GM18909 (cell line): ENCODE data around the gene SYT15.
"Not testable (repeated sequence)": the region's sequence is repeated elsewhere in the genome, so short reads cannot be mapped to it uniquely, and the experiment has no call there.

ENCODE experiments used
- ATAC-seq: cut with Tn5 transposase; IDR thresholded peaks from one replicate; pipeline ENCODE4 v1.9.1; 2021; ENCODE audit warnings: mild to moderate bottlenecking; ENCODE audit not compliant: unreplicated experiment, poor library complexity

The SYT15 gene

DNA sequence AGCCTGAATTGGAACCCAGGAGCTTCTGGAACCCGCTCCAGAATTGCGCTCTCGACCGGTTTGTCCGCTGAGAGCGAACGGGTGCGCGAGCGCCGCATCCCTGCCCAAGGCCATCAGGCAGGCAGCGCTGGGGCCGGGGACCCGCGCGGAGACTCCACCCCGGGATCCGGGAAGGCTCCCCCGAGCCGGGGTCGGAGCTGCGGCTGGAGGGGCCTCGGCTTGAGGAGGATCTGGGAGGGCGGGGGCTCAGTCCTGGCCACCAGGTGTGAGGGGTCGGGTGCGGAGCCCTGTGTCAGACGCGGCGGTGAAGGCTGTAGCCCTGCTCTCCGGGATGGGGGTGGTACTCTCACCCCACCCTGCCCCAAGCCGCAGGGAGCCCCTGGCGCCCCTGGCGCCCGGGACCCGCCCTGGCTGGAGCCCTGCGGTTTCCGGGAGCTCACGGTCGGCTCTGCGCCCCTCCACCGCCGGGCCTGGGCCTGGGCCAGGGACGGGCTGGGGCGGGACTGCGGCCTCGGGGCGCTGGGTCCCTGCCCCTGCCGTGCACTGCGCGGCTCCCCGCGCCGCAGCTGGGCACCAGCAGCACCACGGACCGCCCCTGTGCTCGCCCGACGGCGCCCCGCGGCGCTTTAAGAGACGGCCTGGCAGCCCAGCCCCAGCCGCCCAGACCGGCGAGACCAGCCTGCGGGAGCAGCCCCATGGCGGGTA lies at the start of gene SYT15:
TSS of gene SYT15 (plus strand) at position 655 of the 705 bp plus-strand sequence. CDS start at position 696, 41 bp downstream.
- not testable (repeated sequence) for ATAC-seq

GRCh38 chr10:46529742-46530141 lies 49.2 kb upstream of the SYT15 start:
- ATAC-seq, result not testable (repeated sequence)

DNA sequence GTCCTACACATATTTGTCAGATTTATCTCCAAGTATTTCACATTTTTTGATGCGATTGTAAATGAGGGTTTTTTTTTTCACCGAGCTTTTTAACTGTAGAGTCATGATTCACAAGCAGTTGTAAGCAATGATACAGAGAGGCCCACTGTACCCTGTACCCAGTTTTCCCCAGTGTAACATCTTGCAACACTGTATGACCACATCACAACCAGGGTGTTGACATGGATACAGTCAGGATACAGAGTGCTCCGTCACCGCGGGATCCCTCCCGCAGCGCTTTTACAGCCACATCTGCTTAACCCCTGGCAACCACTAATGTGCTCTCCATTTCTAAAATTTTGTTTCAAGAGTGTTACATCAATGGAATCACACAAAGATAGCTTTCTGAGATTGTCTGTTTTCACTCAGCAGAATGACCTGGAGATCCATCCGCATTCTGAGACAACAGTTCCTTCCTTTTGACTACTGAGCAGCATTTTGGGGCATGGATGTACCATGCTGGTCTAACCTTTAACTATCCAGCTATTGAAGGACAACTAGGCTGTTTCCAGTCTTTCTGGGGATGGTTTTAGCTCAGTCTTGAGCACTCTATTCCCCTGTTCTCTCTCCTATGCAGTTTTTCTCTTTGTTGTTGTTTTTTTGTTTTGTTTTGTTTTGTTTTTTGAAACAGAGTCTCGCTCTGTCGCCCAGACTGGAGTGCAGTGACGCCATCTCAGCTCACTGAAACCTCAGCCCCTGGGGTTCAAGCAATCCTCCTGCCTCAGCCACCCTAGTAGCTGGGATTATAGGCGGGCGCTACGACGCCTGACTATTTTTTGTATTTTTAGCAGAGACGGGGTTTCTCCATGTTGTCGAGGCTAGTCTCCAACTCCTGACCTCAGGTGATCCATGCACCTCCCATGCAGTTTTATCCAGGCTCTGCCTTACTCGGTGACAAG lies 48.4 kb upstream of the SYT15 start:
- ATAC-seq, result no peak

DNA sequence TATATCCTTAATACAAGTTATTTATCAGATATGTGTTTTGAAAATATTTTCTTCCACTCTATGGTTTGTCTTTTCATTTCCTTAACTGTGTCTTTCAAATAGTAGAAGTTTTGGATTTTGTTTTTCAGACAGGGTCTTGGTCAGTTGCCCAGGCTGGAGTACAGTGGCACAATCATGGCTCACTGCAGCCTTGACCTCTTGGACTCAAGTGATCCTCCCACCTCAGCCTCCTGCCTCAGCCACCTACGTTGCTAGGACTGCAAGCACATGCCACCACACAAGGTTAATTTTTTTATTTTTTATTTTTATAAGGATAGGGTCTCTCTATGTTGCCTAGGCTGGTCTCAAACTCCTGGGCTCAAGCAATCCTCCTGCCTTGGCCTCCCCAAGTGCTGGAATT lies 46.7 kb upstream of the SYT15 start:
- ATAC-seq, result not testable (repeated sequence)

- no peak for ATAC-seq
These were observed 44.0 kb upstream of the SYT15 start for GRCh38 chr10:46534828-46535524.

- no peak for ATAC-seq
These were observed 42.8 kb upstream of the SYT15 start for GRCh38 chr10:46536171-46536570.

DNA sequence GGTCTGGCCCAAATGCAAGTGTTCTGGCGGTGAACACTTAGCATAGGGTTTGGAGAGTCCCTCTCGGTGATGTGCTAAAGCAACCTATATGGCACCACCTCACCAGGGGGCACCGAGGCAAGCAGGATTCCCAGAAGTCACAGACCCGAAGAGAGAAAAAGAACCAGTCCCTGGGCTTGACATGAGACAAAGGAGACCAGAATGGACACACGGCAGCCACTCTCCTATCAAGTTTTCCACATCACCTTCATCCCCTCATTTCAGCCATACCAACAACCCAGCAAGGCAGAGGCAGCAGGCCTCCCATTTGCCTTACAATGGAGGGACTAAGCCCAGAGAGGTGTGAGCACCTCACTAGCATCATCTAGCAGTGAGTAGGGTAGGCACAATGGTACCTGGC lies 42.1 kb upstream of the SYT15 start:
- ATAC-seq, result no peak

- no peak for ATAC-seq
These were observed 41.6 kb upstream of the SYT15 start for GRCh38 chr10:46537309-46537708.

- no peak for ATAC-seq
These were observed 40.8 kb upstream of the SYT15 start for GRCh38 chr10:46538155-46538554.

- no peak for ATAC-seq
These were observed 40.1 kb upstream of the SYT15 start for GRCh38 chr10:46538717-46539426.

DNA sequence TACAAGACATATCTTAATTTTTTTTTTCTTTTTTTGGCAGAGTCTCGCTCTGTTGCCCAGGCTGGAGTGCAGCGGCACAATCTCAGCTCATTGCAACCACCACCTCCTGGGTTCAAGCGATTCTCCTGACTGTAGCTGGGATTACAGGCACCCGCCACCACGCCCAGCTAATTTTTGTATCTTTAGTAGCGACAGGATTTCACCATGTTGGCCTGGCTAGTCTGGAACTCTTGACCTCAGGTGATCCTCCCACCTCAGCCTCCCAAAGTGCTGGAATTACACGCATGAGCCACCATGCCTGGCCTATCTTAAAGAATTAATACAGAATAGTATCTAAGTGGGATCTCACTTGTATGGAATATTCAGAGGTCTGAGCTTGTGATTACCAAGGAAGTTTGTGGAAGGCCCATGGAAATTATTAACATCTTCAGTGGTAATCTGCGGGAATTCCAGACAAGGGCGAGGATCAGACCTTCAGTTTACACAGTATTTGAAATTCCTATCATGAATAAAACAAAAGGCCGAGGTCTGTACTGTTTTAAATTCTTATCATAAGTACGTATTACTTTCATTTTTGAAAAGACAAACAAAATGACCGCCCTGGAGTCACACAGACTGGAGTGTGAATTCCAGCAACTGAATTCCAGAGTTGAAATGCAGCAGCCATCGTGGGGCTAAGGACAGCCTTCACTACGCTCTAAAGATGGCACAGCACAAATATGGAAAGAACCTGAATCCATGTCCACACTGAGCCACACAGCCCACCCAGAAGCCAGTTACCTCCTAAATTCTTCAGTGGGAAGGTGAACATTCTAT lies 39.1 kb upstream of the SYT15 start:
- no peak for ATAC-seq

- no peak for ATAC-seq
These were observed 38.4 kb upstream of the SYT15 start for GRCh38 chr10:46540412-46541016.

DNA sequence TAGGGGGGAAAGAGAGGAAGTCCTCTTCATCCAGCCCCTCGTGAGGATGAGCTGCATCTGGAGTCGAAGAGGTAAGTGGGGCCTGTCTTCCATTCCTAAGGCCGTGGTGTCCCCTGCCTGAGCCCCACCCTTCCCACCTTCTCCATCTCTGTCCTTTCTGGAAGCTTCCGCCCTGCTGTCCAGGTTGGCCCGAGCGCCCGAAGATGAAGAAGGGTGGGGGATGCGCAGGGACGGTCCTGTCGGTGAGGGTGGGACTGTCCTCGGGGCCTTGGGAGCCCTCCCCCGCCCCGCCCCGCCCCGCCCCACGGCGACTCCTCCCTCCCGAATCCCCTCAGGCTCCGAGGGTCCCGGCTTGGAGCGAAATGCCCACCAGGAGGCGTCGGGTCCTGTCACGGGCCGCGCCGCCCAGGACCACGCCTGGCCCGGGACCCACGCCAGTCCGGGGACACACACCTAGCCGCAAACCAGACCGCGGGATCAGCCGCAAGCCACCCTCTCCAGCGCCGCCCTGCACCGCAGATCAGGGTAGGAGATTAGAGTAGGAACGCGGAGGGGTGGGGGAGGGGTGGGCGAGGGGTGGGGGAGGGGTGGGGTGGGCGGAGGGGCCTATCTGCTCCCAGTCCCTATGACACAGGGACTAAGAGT lies 37.8 kb upstream of the SYT15 start:
- no peak for ATAC-seq

GRCh38 chr10:46541735-46542566 lies 37.0 kb upstream of the SYT15 start:
- no peak for ATAC-seq

GRCh38 chr10:46542567-46543465 lies 36.1 kb upstream of the SYT15 start:
- no peak for ATAC-seq

- no peak for ATAC-seq
These were observed 35.2 kb upstream of the SYT15 start for GRCh38 chr10:46543466-46544377.
